ENCODE results near the gene ZNF202.

DNA sequence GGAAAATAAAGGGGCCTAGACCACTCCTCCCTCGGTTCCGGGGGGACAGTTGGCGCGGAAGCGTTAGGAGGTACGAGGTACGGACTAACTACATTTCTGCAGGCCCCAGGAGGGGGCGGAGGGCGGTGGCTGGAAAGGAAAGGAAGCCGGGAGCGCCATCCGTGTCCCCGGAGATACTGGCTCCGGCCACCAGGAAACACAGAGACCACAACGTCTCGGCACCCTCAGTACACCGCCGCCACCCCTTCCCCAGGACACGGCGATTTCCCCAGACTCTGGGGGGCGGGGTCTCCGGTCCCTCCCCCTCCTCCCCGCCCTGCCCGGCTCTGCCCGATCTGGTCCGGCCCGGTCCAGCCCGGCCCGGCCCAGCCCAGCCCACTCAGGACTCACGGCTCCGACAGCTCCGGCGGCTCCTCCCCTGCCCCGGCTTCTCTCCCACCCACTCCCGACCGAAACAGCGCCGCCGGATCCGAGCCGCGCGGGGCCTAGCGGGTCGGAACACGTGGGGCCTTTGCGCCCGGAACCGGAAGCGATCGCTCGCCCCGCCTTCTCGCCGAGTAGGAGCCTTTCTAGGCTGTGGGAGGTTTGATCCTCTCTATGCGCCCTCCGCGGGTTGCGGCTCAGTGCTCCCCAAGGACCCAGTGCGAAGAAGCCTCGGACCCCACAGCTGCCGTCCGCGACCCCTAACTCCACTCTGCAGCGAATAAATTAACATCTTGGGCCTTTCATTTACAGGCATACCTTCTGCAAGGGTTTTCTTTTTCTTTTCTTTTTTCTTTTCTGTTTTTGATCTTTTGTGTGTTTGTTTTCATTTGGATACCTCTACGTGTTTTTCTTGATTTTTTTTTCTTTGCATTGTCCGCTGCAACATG lies at the start of gene ZNF202:
- TF ChIP-seq EP300 (IDR thresholded peaks at IDR 0.05) (no peak), MYC (IDR thresholded peaks at IDR 0.05; ENCODE audit: borderline replicate concordance, low read length) (peak; percentile 67; the same call in 1 of the 2 replicates), RNF2 (IDR thresholded peaks at IDR 0.05; ENCODE audit: borderline replicate concordance, low read depth) (no peak), CEBPB (IDR thresholded peaks at IDR 0.05) (no peak), ZFP36 (IDR thresholded peaks at IDR 0.05; ENCODE audit: borderline replicate concordance, partially characterized antibody) (no peak), POLR2AphosphoS2 (conservative IDR thresholded peaks at IDR 0.05; ENCODE audit: low read length) (no peak)
- TF ChIP-seq, protein P1, sequence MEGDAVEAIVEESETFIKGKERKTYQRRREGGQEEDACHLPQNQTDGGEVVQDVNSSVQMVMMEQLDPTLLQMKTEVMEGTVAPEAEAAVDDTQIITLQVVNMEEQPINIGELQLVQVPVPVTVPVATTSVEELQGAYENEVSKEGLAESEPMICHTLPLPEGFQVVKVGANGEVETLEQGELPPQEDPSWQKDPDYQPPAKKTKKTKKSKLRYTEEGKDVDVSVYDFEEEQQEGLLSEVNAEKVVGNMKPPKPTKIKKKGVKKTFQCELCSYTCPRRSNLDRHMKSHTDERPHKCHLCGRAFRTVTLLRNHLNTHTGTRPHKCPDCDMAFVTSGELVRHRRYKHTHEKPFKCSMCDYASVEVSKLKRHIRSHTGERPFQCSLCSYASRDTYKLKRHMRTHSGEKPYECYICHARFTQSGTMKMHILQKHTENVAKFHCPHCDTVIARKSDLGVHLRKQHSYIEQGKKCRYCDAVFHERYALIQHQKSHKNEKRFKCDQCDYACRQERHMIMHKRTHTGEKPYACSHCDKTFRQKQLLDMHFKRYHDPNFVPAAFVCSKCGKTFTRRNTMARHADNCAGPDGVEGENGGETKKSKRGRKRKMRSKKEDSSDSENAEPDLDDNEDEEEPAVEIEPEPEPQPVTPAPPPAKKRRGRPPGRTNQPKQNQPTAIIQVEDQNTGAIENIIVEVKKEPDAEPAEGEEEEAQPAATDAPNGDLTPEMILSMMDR (IDR thresholded peaks at IDR 0.05): no peak
- TF ChIP-seq, protein P2, sequence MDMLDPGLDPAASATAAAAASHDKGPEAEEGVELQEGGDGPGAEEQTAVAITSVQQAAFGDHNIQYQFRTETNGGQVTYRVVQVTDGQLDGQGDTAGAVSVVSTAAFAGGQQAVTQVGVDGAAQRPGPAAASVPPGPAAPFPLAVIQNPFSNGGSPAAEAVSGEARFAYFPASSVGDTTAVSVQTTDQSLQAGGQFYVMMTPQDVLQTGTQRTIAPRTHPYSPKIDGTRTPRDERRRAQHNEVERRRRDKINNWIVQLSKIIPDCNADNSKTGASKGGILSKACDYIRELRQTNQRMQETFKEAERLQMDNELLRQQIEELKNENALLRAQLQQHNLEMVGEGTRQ (IDR thresholded peaks at IDR 0.05): peak; percentile 82

Measured in A549 (cell line).